Measurements from ENCODE around the gene CUEDC2. TPM values are rescaled to one million over a fixed set of nuclear protein-coding genes. Genes with fewer than 3 reads are reported as not detected.

Gene CUEDC2
- total and polyA plus RNA-seq, 7 experiments from 2014 or later: 27.0 to 69.0 (median 36.1) TPM

- Histone ChIP-seq H3K27ac (ENCODE audit: low read depth, low read length) (no peak overlapping the region), H3K36me3 (ENCODE audit: control insufficient read depth in 2 of 3, insufficient read depth in 3 of 3, low read length in 3 of 3) (peaks cover 0 to 10% (median 0%) of the 10 kb centered on the region in 3 experiments), H3K4me1 (ENCODE audit: control insufficient read depth in 2 of 2, insufficient read depth in 2 of 2, low read length in 2 of 2) (peaks cover 9 to 14% of the 10 kb centered on the region in 2 donors), H3K27me3 (ENCODE audit: control insufficient read depth in 2 of 2, insufficient read depth in 2 of 2, low read length in 2 of 2) (no peaks in the 10 kb centered on the region), H3K9me3 (ENCODE audit: control insufficient read depth in 2 of 3, low read length in 3 of 3) (no peaks in the 10 kb centered on the region), H3K4me3 (ENCODE audit: low read length) (no peak overlapping the region)
- H3K4me3 Mint-ChIP-seq: no peak overlapping the region
- H3K9me3 Mint-ChIP-seq: no peaks in the 10 kb centered on the region
- no peak overlapping the region for H3K27ac Mint-ChIP-seq
- peaks cover 0 to 2% (median 0%) of the 10 kb centered on the region in 5 donors for H3K27me3 Mint-ChIP-seq
- H3K36me3 Mint-ChIP-seq: peaks cover 0 to 10% (median 5%) of the 10 kb centered on the region in 5 donors
- DNase-seq (no peak), ATAC-seq (no peak)
- ChIA-PET CTCF (interaction anchor here (0.9 to 1.1 kb wide), 3 partner anchors 13 to 218 kb away, joined by 3 to 4 read pairs (median 3); no protein-coding TSS in a partner anchor), POLR2A (interaction anchor here (1.0 to 1.3 kb wide), 3 partner anchors 14 to 62 kb away, joined by 3 to 4 read pairs (median 4); partner anchors contain the start of gene C10orf95)
- intact Hi-C loops (cut with micrococcal nuclease): no loop called here
- peaks cover 21 to 41% (median 30%) of the 10 kb centered on the region in 7 donors for H3K4me1 Mint-ChIP-seq
These were observed 33.1 kb upstream of the CUEDC2 start for GRCh38 chr10:102465466-102465865.

GRCh38 chr10:102463983-102464382, 31.6 kb upstream of the CUEDC2 start:
- peaks cover 0 to 6% (median 3%) of the 10 kb centered on the region in 5 donors for H3K36me3 Mint-ChIP-seq
- Histone ChIP-seq H3K27ac (ENCODE audit: low read depth, low read length) (no peak overlapping the region), H3K9me3 (ENCODE audit: control insufficient read depth in 2 of 3, low read length in 3 of 3) (no peaks in the 10 kb centered on the region), H3K36me3 (ENCODE audit: control insufficient read depth in 2 of 3, insufficient read depth in 3 of 3, low read length in 3 of 3) (peaks cover 0 to 4% (median 0%) of the 10 kb centered on the region in 3 experiments), H3K4me1 (ENCODE audit: control insufficient read depth in 2 of 2, insufficient read depth in 2 of 2, low read length in 2 of 2) (peaks cover 9 to 14% of the 10 kb centered on the region in 2 donors), H3K27me3 (ENCODE audit: control insufficient read depth in 2 of 2, insufficient read depth in 2 of 2, low read length in 2 of 2) (no peaks in the 10 kb centered on the region), H3K4me3 (ENCODE audit: low read length) (no peak overlapping the region)
- no peak for DNase-seq
- no peaks in the 10 kb centered on the region for H3K9me3 Mint-ChIP-seq
- H3K27me3 Mint-ChIP-seq: peaks cover 0 to 2% (median 0%) of the 10 kb centered on the region in 5 donors
- intact Hi-C loops (cut with micrococcal nuclease): loop anchor here in 1 of 2 donors (5.0 kb wide), 2 partner anchors 312 to 332 kb away; partner anchors contain the start of genes NOLC1 and PPRC1
- POLR2A ChIA-PET: interaction anchor here (0.6 to 1.2 kb wide), 2 partner anchors 14 to 29 kb away, joined by 3 read pairs; no protein-coding TSS in a partner anchor
- CTCF ChIA-PET: interaction anchor here (0.7 kb wide), 2 partner anchors 15 to 117 kb away, joined by 3 read pairs; no protein-coding TSS in a partner anchor
- peak overlapping the region in 1 of 10 donors; percentile 7 for H3K4me3 Mint-ChIP-seq
- no peak overlapping the region for H3K27ac Mint-ChIP-seq
- no peak for ATAC-seq
- peaks cover 20 to 39% (median 34%) of the 10 kb centered on the region in 7 donors for H3K4me1 Mint-ChIP-seq

GRCh38 chr10:102462512-102463054, 30.2 kb upstream of the CUEDC2 start:
- peaks cover 0 to 2% (median 0%) of the 10 kb centered on the region in 5 donors for H3K27me3 Mint-ChIP-seq
- H3K36me3 Mint-ChIP-seq: peaks cover 0 to 4% (median 0%) of the 10 kb centered on the region in 5 donors
- intact Hi-C loops (cut with micrococcal nuclease): loop anchor here in 1 of 2 donors (5.0 kb wide), 2 partner anchors 310 to 330 kb away; partner anchors contain the start of genes NOLC1 and PPRC1
- no peaks in the 10 kb centered on the region for H3K27me3 ChIP-seq (ENCODE audit: control insufficient read depth in 2 of 2, insufficient read depth in 2 of 2, low read length in 2 of 2)
- H3K36me3 ChIP-seq (ENCODE audit: control insufficient read depth in 2 of 3, insufficient read depth in 3 of 3, low read length in 3 of 3): no peaks in the 10 kb centered on the region
- ChIA-PET POLR2A (interaction anchor here (0.6 to 5.5 kb wide), 5 partner anchors 9 to 342 kb away, joined by 3 to 73 read pairs (median 3); partner anchors contain the start of gene C10orf95), CTCF (interaction anchor here (2.3 kb wide), 1 partner anchor 41 kb away, joined by 11 read pairs; the partner anchor contains the start of gene FBXL15)
- H3K27ac ChIP-seq (ENCODE audit: low read depth, low read length): no peak overlapping the region
- ATAC-seq: no peak
- no peak overlapping the region for H3K4me3 ChIP-seq (ENCODE audit: low read length)
- no peak for DNase-seq
- peak overlapping the region in 1 of 9 donors; percentile 8 for H3K27ac Mint-ChIP-seq
- no peaks in the 10 kb centered on the region for H3K9me3 Mint-ChIP-seq
- H3K9me3 ChIP-seq (ENCODE audit: control insufficient read depth in 2 of 3, low read length in 3 of 3): no peaks in the 10 kb centered on the region
- H3K4me3 Mint-ChIP-seq: peak overlapping the region; percentile 64 to 96 (median 89)
- H3K4me1 Mint-ChIP-seq: peaks cover 19 to 38% (median 34%) of the 10 kb centered on the region in 7 donors
- peaks cover 9 to 14% of the 10 kb centered on the region in 2 donors for H3K4me1 ChIP-seq (ENCODE audit: control insufficient read depth in 2 of 2, insufficient read depth in 2 of 2, low read length in 2 of 2)

- Mint-ChIP-seq H3K4me1 (peaks cover 19 to 40% (median 34%) of the 10 kb centered on the region in 7 donors), H3K4me3 (peak overlapping the region; percentile 83 to 96 (median 92)), H3K36me3 (no peaks in the 10 kb centered on the region), H3K27ac (peak overlapping the region; percentile 72 to 90 (median 85)), H3K27me3 (peaks cover 0 to 2% (median 0%) of the 10 kb centered on the region in 5 donors), H3K9me3 (no peaks in the 10 kb centered on the region)
- peak overlapping the region; percentile 74 for H3K27ac ChIP-seq (ENCODE audit: low read depth, low read length)
- POLR2A ChIA-PET: interaction anchor here (0.7 to 5.5 kb wide), 16 partner anchors 10 to 678 kb away, joined by 3 to 73 read pairs (median 4); partner anchors contain the start of genes ACTR1A, C10orf95, CUEDC2 and FBXL15
- ATAC-seq (peak; percentile 99), DNase-seq (peak; percentile 84 to 95 (median 90))
- CTCF ChIA-PET: interaction anchor here (0.7 to 2.3 kb wide), 6 partner anchors 17 to 122 kb away, joined by 3 to 11 read pairs (median 4); partner anchors contain the start of gene FBXL15
- H3K9me3 ChIP-seq (ENCODE audit: control insufficient read depth in 2 of 3, low read length in 3 of 3): no peaks in the 10 kb centered on the region
- H3K27me3 ChIP-seq (ENCODE audit: control insufficient read depth in 2 of 2, insufficient read depth in 2 of 2, low read length in 2 of 2): no peaks in the 10 kb centered on the region
- H3K4me1 ChIP-seq (ENCODE audit: control insufficient read depth in 2 of 2, insufficient read depth in 2 of 2, low read length in 2 of 2): peaks cover 9 to 14% of the 10 kb centered on the region in 2 donors
- intact Hi-C loops (cut with micrococcal nuclease): loop anchor here (1.0 to 5.0 kb wide), 12 partner anchors 11 to 329 kb away; partner anchors contain the start of genes ACTR1A (in 2 of the 2), CUEDC2 (in 2 of the 2), GBF1 (in 1 of the 2) and NOLC1 (in 1 of the 2)
- peak overlapping the region; percentile 93 for H3K4me3 ChIP-seq (ENCODE audit: low read length)
- H3K36me3 ChIP-seq (ENCODE audit: control insufficient read depth in 2 of 3, insufficient read depth in 3 of 3, low read length in 3 of 3): peaks cover 0 to 1% (median 0%) of the 10 kb centered on the region in 3 experiments
These were observed 29.0 kb upstream of the CUEDC2 start for GRCh38 chr10:102461187-102462054.

- H3K4me3 Mint-ChIP-seq: peak overlapping the region; percentile 83 to 96 (median 92)
- H3K4me3 ChIP-seq (ENCODE audit: low read length): peak overlapping the region; percentile 93
- no peaks in the 10 kb centered on the region for H3K9me3 ChIP-seq (ENCODE audit: control insufficient read depth in 2 of 3, low read length in 3 of 3)
- peak overlapping the region in 8 of 9 donors; percentile 59 to 90 (median 85) for H3K27ac Mint-ChIP-seq
- H3K36me3 Mint-ChIP-seq: peaks cover 0 to 1% (median 0%) of the 10 kb centered on the region in 5 donors
- intact Hi-C loops (cut with micrococcal nuclease): loop anchor here (1.0 to 5.0 kb wide), 12 partner anchors 11 to 329 kb away; partner anchors contain the start of genes ACTR1A (in 2 of the 2), CUEDC2 (in 2 of the 2), GBF1 (in 1 of the 2) and NOLC1 (in 1 of the 2)
- peaks cover 0 to 2% (median 0%) of the 10 kb centered on the region in 5 donors for H3K27me3 Mint-ChIP-seq
- H3K36me3 ChIP-seq (ENCODE audit: control insufficient read depth in 2 of 3, insufficient read depth in 3 of 3, low read length in 3 of 3): peaks cover 0 to 7% (median 0%) of the 10 kb centered on the region in 3 experiments
- DNase-seq (no peak), ATAC-seq (peak; percentile 16)
- peaks cover 9 to 14% of the 10 kb centered on the region in 2 donors for H3K4me1 ChIP-seq (ENCODE audit: control insufficient read depth in 2 of 2, insufficient read depth in 2 of 2, low read length in 2 of 2)
- CTCF ChIA-PET: interaction anchor here (1.1 to 2.3 kb wide), 5 partner anchors 18 to 123 kb away, joined by 3 to 11 read pairs (median 3); partner anchors contain the start of gene FBXL15
- H3K4me1 Mint-ChIP-seq: peaks cover 19 to 40% (median 34%) of the 10 kb centered on the region in 7 donors
- H3K9me3 Mint-ChIP-seq: no peaks in the 10 kb centered on the region
- peak overlapping the region; percentile 74 for H3K27ac ChIP-seq (ENCODE audit: low read depth, low read length)
- H3K27me3 ChIP-seq (ENCODE audit: control insufficient read depth in 2 of 2, insufficient read depth in 2 of 2, low read length in 2 of 2): no peaks in the 10 kb centered on the region
- POLR2A ChIA-PET: interaction anchor here (0.7 to 5.5 kb wide), 11 partner anchors 10 to 67 kb away, joined by 3 to 73 read pairs (median 4); partner anchors contain the start of genes ACTR1A, C10orf95 and CUEDC2
These were observed 28.4 kb upstream of the CUEDC2 start for GRCh38 chr10:102460836-102461186.

Measured in naive thymus-derived CD4-positive, alpha-beta T cell (primary cell).